Omental fat pad (tissue), 4 donors: ENCODE data around the gene FKTN. TPM values are rescaled to one million over a fixed set of nuclear protein-coding genes. Genes with fewer than 3 reads are reported as not detected.

Experiments used
- ATAC-seq: fragments of 150-250 bp; one replicate; pipeline ENCODE4 v1.9.1; 2016; ENCODE audit warnings: mild to moderate bottlenecking, moderate library complexity; ENCODE audit not compliant: low FRiP score
- DNase-seq: peaks from one replicate; pipeline ENCODE4 v3.0.0-alpha.2; 2019; ENCODE audit warnings: low spot score
- CTCF ChIP-seq, 3 donors: fragments of 450-650 bp; IDR thresholded peaks; one replicate each; pipeline ENCODE4 v1.5.1; 2016 to 2017; ENCODE audit warnings: antibody characterized with exemption in 3 of 3, mild to moderate bottlenecking in 3 of 3, moderate library complexity in 2 of 3
- total RNA-seq, 4 donors: library from RNA; depleted of rRNA; stranded (reverse); fragments of >200 nt; gene quantifications; one replicate each; pipeline ENCODE4 v1.1.0, GENCODE V29; 2016

The FKTN gene
- total RNA-seq, 4 donors from 2014 or later = 6.6 to 36.3 (median 16.0) TPM

DNA sequence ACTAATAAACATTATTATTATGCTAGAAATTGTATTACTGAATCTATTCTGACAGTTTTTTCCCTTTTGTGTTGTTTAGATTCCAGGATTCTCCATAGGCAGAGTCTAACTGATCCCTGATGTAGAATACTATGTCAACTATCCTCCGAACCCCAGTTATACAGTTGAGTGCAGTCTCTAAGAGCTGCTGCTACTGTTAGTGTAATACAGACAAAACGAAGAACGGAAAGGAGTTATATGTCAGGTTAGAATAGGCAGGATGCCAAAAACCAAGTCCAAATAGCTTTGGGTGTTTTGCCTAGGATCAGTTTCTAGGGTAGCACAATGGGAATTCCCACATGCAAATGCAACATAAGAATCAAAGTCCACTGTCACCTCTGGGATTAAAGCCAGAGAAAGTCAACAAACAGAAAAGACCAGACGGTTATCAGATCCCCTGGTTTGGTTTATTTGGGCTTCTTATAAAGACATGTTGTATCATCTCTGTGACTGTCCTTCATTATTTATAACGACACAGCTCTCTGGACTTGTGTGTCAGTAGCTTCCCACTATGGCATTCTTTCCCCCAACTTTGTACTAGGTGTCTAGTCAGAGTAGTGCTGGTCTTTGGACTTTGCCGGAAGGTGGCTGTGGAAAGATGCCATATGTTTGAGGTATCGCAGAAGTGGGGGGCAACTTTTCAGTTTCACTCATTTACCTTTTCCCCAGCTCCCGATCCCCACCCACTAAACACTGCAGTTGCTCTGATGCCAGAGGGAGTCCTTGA lies 121.5 kb downstream of the FKTN start:
- DNase-seq (no peak), ATAC-seq (no peak)
- no peak for TF ChIP-seq CTCF (IDR thresholded peaks at IDR 0.05)

GRCh38 chr9:105681313-105681712 lies 123.4 kb downstream of the FKTN start:
- no peak for TF ChIP-seq CTCF (IDR thresholded peaks at IDR 0.05)
- DNase-seq (no peak), ATAC-seq (no peak)

DNA sequence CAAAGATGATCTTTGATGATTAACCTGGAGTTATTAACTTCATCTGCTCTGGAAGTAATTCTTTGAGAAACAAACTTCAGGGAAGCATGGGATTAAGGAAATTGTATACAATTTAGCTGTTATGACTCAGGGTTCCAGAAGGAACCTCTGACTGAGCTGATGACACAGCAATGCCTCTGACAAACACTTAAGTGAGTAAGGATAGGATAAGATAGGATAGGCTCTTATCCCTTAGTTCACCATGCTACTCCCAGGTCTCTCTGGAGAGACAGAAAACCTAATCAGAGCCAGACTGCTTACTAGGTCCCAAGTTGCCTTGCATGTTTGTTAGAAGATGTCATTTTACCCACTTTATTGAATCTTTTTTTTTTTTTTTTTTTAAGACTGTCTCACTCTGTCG lies 123.8 kb downstream of the FKTN start:
- TF ChIP-seq CTCF (IDR thresholded peaks at IDR 0.05) = no peak
- DNase-seq = no peak
- ATAC-seq = no peak

GRCh38 chr9:105683688-105684275 lies 125.9 kb downstream of the FKTN start:
- DNase-seq (no peak), ATAC-seq (no peak)
- TF ChIP-seq CTCF (IDR thresholded peaks at IDR 0.05) = no peak

GRCh38 chr9:105686936-105687335 lies 129.0 kb downstream of the FKTN start:
- no peak for TF ChIP-seq CTCF (IDR thresholded peaks at IDR 0.05)
- DNase-seq (no peak), ATAC-seq (no peak)

Other genes starting within 250 kb of the FKTN start
- 1 to 10 TPM; 2.9 to 9.5 (median 6.0) TPM for gene FSD1L, start 110.1 kb upstream of the FKTN start, total RNA-seq
- gene TAL2, start 104.3 kb downstream of the FKTN start, total RNA-seq = 1 to 10 TPM in 1 of 4 donors, not detected in 3; 1.1 TPM
- 10 to 100 TPM in 3 of 4 donors, 1 to 10 TPM in 1; 4.5 to 20.1 (median 13.1) TPM for gene TMEM38B, start 136.4 kb downstream of the FKTN start, total RNA-seq